ENCODE data around the gene HOXD3. TPM values are rescaled to one million over a fixed set of nuclear protein-coding genes. Genes with fewer than 3 reads are reported as not detected.
A peak's percentile ranks its signal among the peaks of the same experiment; 100 is the strongest.

HOXD3 gene
- total and polyA plus RNA-seq, 2 experiments from 2014 or later: 2.3 to 3.2 TPM

DNA sequence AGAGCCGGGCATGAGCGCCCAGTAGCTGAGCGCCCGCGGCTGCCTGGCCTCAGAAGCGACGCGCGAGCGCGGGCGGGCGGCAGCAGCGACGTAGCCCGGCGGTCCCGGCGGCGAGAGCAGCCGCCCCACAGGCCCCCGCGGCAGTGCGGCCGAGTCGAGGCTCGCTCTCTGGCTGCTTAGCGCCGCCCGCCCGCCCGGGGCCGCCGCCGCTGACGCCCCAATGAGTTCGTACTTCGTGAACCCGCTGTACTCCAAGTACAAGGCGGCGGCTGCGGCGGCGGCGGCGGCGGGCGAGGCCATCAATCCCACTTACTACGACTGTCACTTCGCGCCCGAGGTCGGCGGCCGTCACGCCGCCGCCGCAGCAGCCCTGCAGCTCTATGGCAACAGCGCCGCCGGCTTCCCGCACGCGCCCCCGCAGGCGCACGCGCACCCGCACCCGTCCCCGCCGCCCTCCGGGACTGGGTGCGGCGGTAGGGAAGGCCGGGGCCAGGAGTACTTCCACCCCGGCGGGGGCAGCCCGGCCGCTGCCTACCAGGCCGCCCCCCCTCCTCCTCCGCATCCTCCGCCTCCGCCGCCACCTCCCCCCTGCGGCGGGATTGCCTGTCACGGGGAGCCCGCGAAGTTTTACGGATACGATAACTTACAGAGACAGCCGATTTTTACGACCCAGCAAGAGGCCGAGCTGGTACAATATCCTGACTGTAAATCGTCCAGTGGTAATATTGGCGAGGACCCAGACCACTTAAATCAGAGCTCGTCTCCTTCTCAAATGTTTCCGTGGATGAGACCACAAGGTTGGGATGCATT is 26.8 kb upstream of the HOXD3 start:
- Histone ChIP-seq H4K20me1 (ENCODE audit: insufficient read depth) (no peaks in the 10 kb centered on the region), H3K27ac (peak overlapping the region; percentile 97), H3F3A (ENCODE audit: insufficient read depth) (peaks cover 62% of the 10 kb centered on the region), H3K4me2 (ENCODE audit: unreplicated experiment) (peak overlapping the region; percentile 100), H3K9me2 (ENCODE audit: insufficient read depth) (no peaks in the 10 kb centered on the region), H3K4me1 (ENCODE audit: insufficient read depth) (peaks cover 40% of the 10 kb centered on the region), H3K9ac (peak overlapping the region; percentile 97), H3K4me3 (peak overlapping the region; percentile 90), H2AFZ (peak overlapping the region; percentile 22), H3K79me2 (ENCODE audit: insufficient read depth) (peaks cover 73% of the 10 kb centered on the region), H3K36me3 (ENCODE audit: low read depth) (no peaks in the 10 kb centered on the region), H3K27me3 (replicated peaks; ENCODE audit: insufficient read depth) (no peaks in the 10 kb centered on the region), H3K9me3 (ENCODE audit: low read depth) (no peaks in the 10 kb centered on the region)
- in situ Hi-C loops (cut with MboI): no loop called here
- no peak for TF ChIP-seq EZH2 (IDR thresholded peaks at IDR 0.05; ENCODE audit: insufficient read depth, poor library complexity, severe bottlenecking)
- no peak for TF ChIP-seq EZH2phosphoT487 (IDR thresholded peaks at IDR 0.05; ENCODE audit: insufficient read depth, low read depth)
- peak; percentile 86 for DNase-seq
- 1 to 2% methylated on average over 9 to 74 of the region's 100 CpGs for WGBS, 2 experiments (ENCODE audit: low coverage in 1 of 2, low lambda C conversion rate in 2 of 2, missing lambda C conversion rate in 2 of 2)

DNA sequence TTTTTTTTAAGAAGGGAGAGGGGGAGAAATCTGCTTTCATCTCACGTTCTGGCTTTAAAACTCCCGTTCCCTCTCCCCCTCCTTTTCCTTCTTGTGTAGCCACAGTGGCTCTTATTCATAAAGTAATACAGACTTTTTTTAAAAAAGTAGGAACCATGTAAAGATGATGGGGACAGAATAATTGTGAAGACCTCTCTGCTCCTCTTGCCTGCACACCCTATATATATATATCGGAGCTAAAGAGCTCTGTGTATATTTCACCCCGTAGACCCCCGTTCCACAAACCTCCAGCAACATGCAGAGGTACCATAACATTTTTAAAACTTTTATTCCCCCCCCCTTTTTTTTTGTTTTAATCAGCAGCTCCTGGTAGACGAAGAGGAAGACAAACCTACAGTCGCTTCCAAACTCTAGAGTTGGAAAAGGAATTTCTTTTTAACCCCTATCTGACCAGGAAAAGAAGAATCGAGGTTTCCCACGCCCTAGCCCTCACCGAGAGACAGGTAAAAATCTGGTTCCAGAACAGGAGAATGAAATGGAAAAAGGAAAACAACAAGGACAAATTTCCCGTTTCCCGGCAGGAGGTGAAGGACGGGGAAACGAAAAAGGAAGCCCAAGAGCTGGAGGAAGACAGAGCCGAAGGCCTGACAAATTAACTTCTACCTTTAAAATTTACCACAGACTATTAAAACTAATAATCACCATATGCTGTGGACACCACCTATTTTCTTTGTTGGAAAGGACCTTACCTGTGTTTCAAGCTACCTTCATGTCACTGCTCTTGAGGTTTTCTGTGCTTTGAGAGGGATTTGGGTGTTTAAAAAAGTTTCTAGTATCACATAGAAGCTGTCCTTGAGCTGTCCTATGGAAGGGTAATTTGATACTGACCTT is 25.9 kb upstream of the HOXD3 start:
- WGBS, 2 experiments (ENCODE audit: low coverage in 1 of 2, low lambda C conversion rate in 2 of 2, missing lambda C conversion rate in 2 of 2): 2% methylated on average over 15 of the region's 15 CpGs
- peak overlapping the region; percentile 100 for H3K4me2 ChIP-seq (ENCODE audit: unreplicated experiment)
- peak overlapping the region; percentile 90 for H3K4me3 ChIP-seq
- DNase-seq: peak; percentile 42
- peaks cover 42% of the 10 kb centered on the region for H3K4me1 ChIP-seq (ENCODE audit: insufficient read depth)
- no peaks in the 10 kb centered on the region for H3K27me3 ChIP-seq (replicated peaks; ENCODE audit: insufficient read depth)
- H4K20me1 ChIP-seq (ENCODE audit: insufficient read depth): no peaks in the 10 kb centered on the region
- peak overlapping the region; percentile 97 for H3K27ac ChIP-seq
- no peaks in the 10 kb centered on the region for H3K9me3 ChIP-seq (ENCODE audit: low read depth)
- in situ Hi-C loops (cut with MboI): no loop called here
- no peak for TF ChIP-seq EZH2 (IDR thresholded peaks at IDR 0.05; ENCODE audit: insufficient read depth, poor library complexity, severe bottlenecking)
- no peak for TF ChIP-seq EZH2phosphoT487 (IDR thresholded peaks at IDR 0.05; ENCODE audit: insufficient read depth, low read depth)
- H3K9me2 ChIP-seq (ENCODE audit: insufficient read depth): no peaks in the 10 kb centered on the region
- peak overlapping the region; percentile 22; the same call in 1 of the 2 replicates for H2AFZ ChIP-seq
- H3K36me3 ChIP-seq (ENCODE audit: low read depth): no peaks in the 10 kb centered on the region
- H3K9ac ChIP-seq: peak overlapping the region; percentile 97
- peaks cover 80% of the 10 kb centered on the region for H3K79me2 ChIP-seq (ENCODE audit: insufficient read depth)
- H3F3A ChIP-seq (ENCODE audit: insufficient read depth): peaks cover 63% of the 10 kb centered on the region

- in situ Hi-C loops (cut with MboI): no loop called here
- Histone ChIP-seq H3K4me3 (peak overlapping the region; percentile 90), H3K79me2 (ENCODE audit: insufficient read depth) (peaks cover 86% of the 10 kb centered on the region), H3K27ac (peak overlapping the region; percentile 97), H3K9me2 (ENCODE audit: insufficient read depth) (no peaks in the 10 kb centered on the region), H3K4me2 (ENCODE audit: unreplicated experiment) (peak overlapping the region; percentile 100), H4K20me1 (ENCODE audit: insufficient read depth) (no peaks in the 10 kb centered on the region), H3F3A (ENCODE audit: insufficient read depth) (peaks cover 57% of the 10 kb centered on the region), H2AFZ (no peak overlapping the region), H3K9ac (peak overlapping the region; percentile 97), H3K9me3 (ENCODE audit: low read depth) (no peaks in the 10 kb centered on the region), H3K4me1 (ENCODE audit: insufficient read depth) (peaks cover 36% of the 10 kb centered on the region), H3K27me3 (replicated peaks; ENCODE audit: insufficient read depth) (no peaks in the 10 kb centered on the region), H3K36me3 (ENCODE audit: low read depth) (no peaks in the 10 kb centered on the region)
- 0% methylated on average over 4 of the region's 4 CpGs for WGBS, 2 experiments (ENCODE audit: low coverage in 1 of 2, low lambda C conversion rate in 2 of 2, missing lambda C conversion rate in 2 of 2)
- no peak for DNase-seq
- TF ChIP-seq EZH2 (IDR thresholded peaks at IDR 0.05; ENCODE audit: insufficient read depth, poor library complexity, severe bottlenecking) (no peak), EZH2phosphoT487 (IDR thresholded peaks at IDR 0.05; ENCODE audit: insufficient read depth, low read depth) (no peak)
Measured at GRCh38 chr2:176131848-176132158, 25.3 kb upstream of the HOXD3 start.

Measured in GM23248 (cell line).